H1 (cell line): ENCODE measurements around the gene PDGFD. TPM values are rescaled to one million over a fixed set of nuclear protein-coding genes. Genes with fewer than 3 reads are reported as not detected.

ENCODE experiments used
- CTCF ChIA-PET: fragments of 300-600 bp; sonication (Branson Sonifier 250); formaldehyde crosslinking; loops from one replicate; lab custom pipeline; 2021; ENCODE audit not compliant: partially characterized antibody; lab: Charles Lee
- POLR2A ChIA-PET: fragments of 300-600 bp; sonication (Branson Sonifier 250); formaldehyde crosslinking; loops from one replicate; lab custom pipeline; 2021; ENCODE audit warnings: inconsistent platforms; ENCODE audit not compliant: partially characterized antibody; lab: Charles Lee
- DNase-seq, 2 experiments: peaks; one replicate each; pipeline versions ENCODE4 v3.0.0 to v3.0.0-alpha.2; 2010 to 2022; ENCODE audit warnings: low spot score in 2 of 2, low read depth in 1 of 2, mixed read lengths in 1 of 2
- FAIRE-seq: peaks from 2 replicates; lab custom pipeline; 2011; peaks lifted over from hg19 to GRCh38; lab: Jason Lieb, UNC
- H2AFZ ChIP-seq: 2 replicates; pipeline ENCODE4 v1.8.1; 2012; ENCODE audit warnings: low read length, inconsistent platforms
- H2AK5ac ChIP-seq: 2 replicates; pipeline ENCODE4 v1.6.1; 2013; ENCODE audit warnings: low read depth, low read length
- H2BK120ac ChIP-seq: replicated peaks from 2 replicates; pipeline ENCODE3; 2013; ENCODE audit warnings: low read depth, low read length, inconsistent platforms
- H2BK12ac ChIP-seq: 2 replicates; pipeline ENCODE4 v1.6.1; 2013; ENCODE audit warnings: low read depth, low read length
- H2BK15ac ChIP-seq: 2 replicates; pipeline ENCODE4 v1.6.1; 2013; ENCODE audit warnings: low read length
- H2BK20ac ChIP-seq: 2 replicates; pipeline ENCODE4 v1.6.1; 2013; ENCODE audit warnings: low read length
- H2BK5ac ChIP-seq: 2 replicates; pipeline ENCODE4 v1.6.1; 2013; ENCODE audit warnings: low read depth, low read length
- H3K14ac ChIP-seq: 2 replicates; pipeline ENCODE4 v1.6.1; 2013; ENCODE audit warnings: inconsistent platforms; ENCODE audit not compliant: insufficient read length
- H3K18ac ChIP-seq: 2 replicates; pipeline ENCODE4 v1.6.1; 2013; ENCODE audit warnings: low read length; ENCODE audit errors: extremely low read depth
- H3K23ac ChIP-seq: 2 replicates; pipeline ENCODE4 v1.6.1; 2013; ENCODE audit warnings: inconsistent platforms; ENCODE audit not compliant: insufficient read length
- H3K23me2 ChIP-seq: 2 replicates; pipeline ENCODE4 v1.6.1; 2013; ENCODE audit warnings: low read depth, low read length
- H3K27ac ChIP-seq: 2 replicates; pipeline ENCODE4 v1.6.1; 2011; ENCODE audit warnings: low read depth, low read length, inconsistent platforms
- H3K27me3 ChIP-seq, 4 experiments: replicated peaks in 1 of 4; 1 replicate in 1 of 4; 2 replicates in 3 of 4; pipeline versions ENCODE4 v1.6.1 to v1.8.1; 2011 to 2013; ENCODE audit warnings: low read length in 3 of 4, mild to moderate bottlenecking in 3 of 4, inconsistent platforms in 2 of 4, mixed read lengths in 2 of 4, moderate library complexity in 1 of 4; ENCODE audit not compliant: control insufficient read depth in 3 of 4, insufficient read depth in 3 of 4; ENCODE audit errors: extremely low read depth in 1 of 4
- H3K36me3 ChIP-seq, 4 experiments: 2 replicates each; pipeline versions ENCODE4 v1.6.1 to v1.8.1; 2011 to 2013; ENCODE audit warnings: mild to moderate bottlenecking in 4 of 4, low read length in 3 of 4, moderate library complexity in 2 of 4, control low read depth in 1 of 4, inconsistent platforms in 1 of 4; ENCODE audit not compliant: insufficient read depth in 4 of 4, control insufficient read depth in 2 of 4
- H3K4ac ChIP-seq: replicated peaks from 2 replicates; pipeline ENCODE3; 2013; ENCODE audit warnings: low read length, low read depth, mixed read lengths, inconsistent platforms; ENCODE audit not compliant: insufficient read length
- H3K4me1 ChIP-seq, 4 experiments: replicated peaks in 1 of 4; 1 replicate in 1 of 4; 2 replicates in 3 of 4; pipeline versions ENCODE4 v1.6.1 to v1.8.1; 2011 to 2013; ENCODE audit warnings: low read length in 3 of 4, inconsistent platforms in 2 of 4, mixed read lengths in 1 of 4; ENCODE audit not compliant: insufficient read depth in 4 of 4, control insufficient read depth in 3 of 4
- H3K4me2 ChIP-seq, 2 experiments: 2 replicates each; pipeline versions ENCODE4 v1.6.1 to v1.8.1; 2011 to 2013; ENCODE audit warnings: low read depth in 2 of 2, low read length in 2 of 2, control low read depth in 1 of 2, inconsistent platforms in 1 of 2, mild to moderate bottlenecking in 1 of 2; ENCODE audit not compliant: insufficient read depth in 1 of 2
- H3K4me3 ChIP-seq, 4 experiments: fragments of 200-600, 300-600 bp in 1 of 4; sonication (generic), shearing (Covaris generic), sonication (Bioruptor Twin) in 1 of 4; 2 replicates each; pipeline versions ENCODE4 v1.5.1 to v1.8.1; 2011 to 2016; ENCODE audit warnings: low read length in 4 of 4, low read depth in 3 of 4, control low read depth in 2 of 4, inconsistent platforms in 2 of 4, mild to moderate bottlenecking in 2 of 4, mixed read lengths in 1 of 4, moderate library complexity in 1 of 4; ENCODE audit not compliant: insufficient read depth in 2 of 4; ENCODE audit errors: extremely low read depth in 1 of 4
- H3K56ac ChIP-seq: replicated peaks from 2 replicates; pipeline ENCODE3; 2013; ENCODE audit warnings: low read depth, mild to moderate bottlenecking, mixed read lengths, low read length, inconsistent platforms; ENCODE audit not compliant: insufficient read length
- H3K79me1 ChIP-seq: 2 replicates; pipeline ENCODE4 v1.6.1; 2013; ENCODE audit warnings: low read depth, low read length, control low read depth
- H3K79me2 ChIP-seq, 2 experiments: 2 replicates each; pipeline versions ENCODE4 v1.6.1 to v1.8.1; 2012 to 2013; ENCODE audit warnings: low read length in 2 of 2, mild to moderate bottlenecking in 2 of 2, inconsistent platforms in 1 of 2; ENCODE audit not compliant: insufficient read depth in 2 of 2, control insufficient read depth in 1 of 2
- H3K9ac ChIP-seq, 4 experiments: replicated peaks in 1 of 4; 1 replicate in 1 of 4; 2 replicates in 3 of 4; pipeline versions ENCODE4 v1.6.1 to v1.8.1; 2011 to 2013; ENCODE audit warnings: low read depth in 3 of 4, low read length in 3 of 4, control low read depth in 2 of 4, mild to moderate bottlenecking in 2 of 4, moderate library complexity in 2 of 4, inconsistent platforms in 1 of 4; ENCODE audit errors: extremely low read depth in 1 of 4
- H3K9me3 ChIP-seq, 2 experiments: 2 replicates each; pipeline versions ENCODE4 v1.6.1 to v1.8.1; 2012 to 2013; ENCODE audit warnings: mild to moderate bottlenecking in 2 of 2, moderate library complexity in 2 of 2, control low read depth in 1 of 2, inconsistent platforms in 1 of 2, low read depth in 1 of 2, low read length in 1 of 2, mixed read lengths in 1 of 2; ENCODE audit not compliant: insufficient read depth in 2 of 2
- H4K20me1 ChIP-seq, 2 experiments: replicated peaks in 1 of 2; 2 replicates each; pipeline versions ENCODE3 to v1.8.1; 2011 to 2013; ENCODE audit warnings: inconsistent platforms in 2 of 2, low read length in 2 of 2, mild to moderate bottlenecking in 1 of 2; ENCODE audit not compliant: insufficient read depth in 2 of 2, control insufficient read depth in 1 of 2
- H4K5ac ChIP-seq: 2 replicates; pipeline ENCODE4 v1.6.1; 2013; ENCODE audit warnings: low read length, low read depth, mixed read lengths, inconsistent platforms; ENCODE audit not compliant: insufficient read length
- H4K8ac ChIP-seq: 2 replicates; pipeline ENCODE4 v1.8.0; 2013; ENCODE audit warnings: mild to moderate bottlenecking, moderate library complexity, low read length, inconsistent platforms; ENCODE audit not compliant: insufficient read depth; ENCODE audit errors: extremely low read depth
- H4K91ac ChIP-seq: replicated peaks from 2 replicates; pipeline ENCODE3; 2013; ENCODE audit warnings: low read length, mixed read lengths, inconsistent platforms; ENCODE audit not compliant: insufficient read length
- BRCA1 ChIP-seq: IDR thresholded peaks from 2 replicates; pipeline ENCODE4 v1.6.1; 2012; ENCODE audit warnings: low read depth, low read length, improper control_type of control experiment
- HDAC2 ChIP-seq, 2 experiments: fragments of 300-600 bp in 1 of 2; sonication (generic) in 1 of 2; IDR thresholded peaks; 2 replicates each; pipeline ENCODE4 v1.6.1; 2011 to 2012; ENCODE audit warnings: low read depth in 2 of 2, low read length in 2 of 2, mild to moderate bottlenecking in 2 of 2, moderate library complexity in 2 of 2, borderline replicate concordance in 1 of 2, inconsistent platforms in 1 of 2
- JUND ChIP-seq: IDR thresholded peaks from 2 replicates; pipeline ENCODE4 v1.6.1; 2011; ENCODE audit warnings: mild to moderate bottlenecking, improper control_type of control experiment, low read length
- RNF2 ChIP-seq: fragments of 200-900, 300-1000 bp; sonication (generic); IDR thresholded peaks from 2 replicates; pipeline ENCODE4 v1.7.1; 2016; ENCODE audit warnings: borderline replicate concordance, low read depth, mild to moderate bottlenecking, antibody characterized with exemption, low read length; ENCODE audit not compliant: poor library complexity, severe bottlenecking; ENCODE audit errors: missing control alignments
- SIX5 ChIP-seq: IDR thresholded peaks from 2 replicates; pipeline ENCODE4 v1.6.1; 2011; ENCODE audit warnings: mild to moderate bottlenecking, low read depth, low read length
- WGBS, 2 experiments: shearing (Covaris generic) in 1 of 2; methylation state at CpG; one replicate each; pipeline versions ENCODE4 v1.1.6 to v1.1.7; 2013 to 2015; ENCODE audit warnings: low lambda C conversion rate in 2 of 2, mixed read lengths in 2 of 2, inconsistent platforms in 1 of 2, low coverage in 1 of 2, missing lambda C conversion rate in 1 of 2; ENCODE audit not compliant: insufficient replicate concordance in 2 of 2, insufficient coverage in 1 of 2, insufficient read length in 1 of 2; ENCODE audit errors: extremely low coverage in 1 of 2, missing lambda C conversion rate in 1 of 2; 5-methylcytosine and 5-hydroxymethylcytosine counted together
- polyA plus RNA-seq, 7 experiments: library from polyadenylated mRNA; depleted of rRNA in 3 of 7; stranded (reverse) in 5 of 7; unstranded in 2 of 7; fragments of >200 nt in 5 of 7; fragments of 200-250 nt in 2 of 7; gene quantifications; 1 replicate in 5 of 7; 2 replicates in 1 of 7; 4 replicates in 1 of 7; pipeline versions ENCODE4 v1.2.1 to v1.2.3, GENCODE V29; 2011 to 2013; ENCODE audit warnings: missing spikeins in 2 of 7, mixed read lengths in 2 of 7
- total RNA-seq: library from RNA; stranded (reverse); fragmentation: NEBNext Ultra II Directional; extraction: Animal tissue kit (Norgen Biotek cat#: 25700); gene quantifications from 2 replicates; pipeline ENCODE4 v1.2.1, GENCODE V29; 2021

Gene PDGFD
- total and polyA plus RNA-seq, 2 of the 8 experiments (the other 6 are each of a cell fraction or from before 2014, with no cell fraction given), result 1.1 to 3.9 TPM

DNA sequence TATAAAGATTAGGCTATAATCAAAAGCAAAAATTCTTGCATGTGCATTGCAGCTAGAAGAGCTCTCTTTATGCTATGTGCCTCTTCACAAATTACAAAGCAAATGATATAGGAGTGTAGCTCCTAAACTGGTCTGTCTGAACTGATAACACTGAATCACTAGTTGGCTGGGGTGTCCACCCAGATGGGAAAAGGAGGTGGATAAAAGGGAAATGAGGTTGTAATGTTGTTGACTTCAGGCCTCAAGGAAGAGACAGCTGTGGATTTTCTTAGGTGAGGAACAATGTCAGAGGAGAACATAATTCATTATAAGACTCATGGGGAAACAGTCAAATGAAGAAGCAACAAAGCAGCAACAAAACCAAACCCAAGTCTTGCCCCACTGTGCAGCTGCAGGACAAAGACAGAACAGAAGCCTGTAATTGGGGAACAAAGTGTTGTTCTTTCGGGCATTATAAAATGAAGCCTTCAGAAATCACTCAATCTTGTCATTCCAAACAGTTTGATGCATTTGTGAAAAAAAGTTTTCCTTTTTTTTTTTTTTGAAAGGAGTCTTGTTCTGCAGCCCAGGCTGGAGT is 257.6 kb downstream of the PDGFD start:
- H2BK20ac ChIP-seq, result no peak overlapping the region
- no peak overlapping the region for H3K4me3 ChIP-seq
- H3K56ac ChIP-seq, result no peak overlapping the region
- no peaks in the 10 kb centered on the region for H4K20me1 ChIP-seq
- no peak overlapping the region for H2AK5ac ChIP-seq
- H2BK12ac ChIP-seq, result no peak overlapping the region
- no peak overlapping the region for H2BK5ac ChIP-seq
- no peak overlapping the region for H3K23ac ChIP-seq
- H2BK15ac ChIP-seq, result no peak overlapping the region
- H4K5ac ChIP-seq, result no peak overlapping the region
- ChIA-PET CTCF (interaction anchor here (0.6 kb wide), 1 partner anchor 138 kb away, joined by 3 read pairs; no protein-coding TSS in a partner anchor), POLR2A (no interaction called here)
- 95% methylated on average over 1 of the region's 1 CpG; no CpG with 5 or more reads in 1 of the 2 experiments for WGBS, 2 experiments
- H3K14ac ChIP-seq, result no peak overlapping the region
- no peaks in the 10 kb centered on the region for H3K36me3 ChIP-seq
- H3K23me2 ChIP-seq, result no peaks in the 10 kb centered on the region
- no peaks in the 10 kb centered on the region for H3K4me1 ChIP-seq
- no peaks in the 10 kb centered on the region for H3K79me1 ChIP-seq
- TF ChIP-seq RNF2 (no peak), HDAC2 (IDR thresholded peaks at IDR 0.05; ENCODE audit: borderline replicate concordance in 1 of 2, low read depth in 2 of 2, low read length in 2 of 2) (no peak), SIX5 (no peak), JUND (no peak), BRCA1 (no peak)
- no peak overlapping the region for H4K8ac ChIP-seq
- no peaks in the 10 kb centered on the region for H3K27me3 ChIP-seq
- H2AFZ ChIP-seq, result no peak overlapping the region
- H3K79me2 ChIP-seq, result no peaks in the 10 kb centered on the region
- H4K91ac ChIP-seq, result no peak overlapping the region
- no peak overlapping the region for H3K9ac ChIP-seq
- no peak overlapping the region for H2BK120ac ChIP-seq
- no peak overlapping the region for H3K4me2 ChIP-seq
- no peak overlapping the region for H3K27ac ChIP-seq
- H3K9me3 ChIP-seq, result no peaks in the 10 kb centered on the region
- DNase-seq, result no peak
- no peak overlapping the region for H3K4ac ChIP-seq
- no peak for FAIRE-seq
- H3K18ac ChIP-seq, result no peak overlapping the region
